HepG2 (cell line): ENCODE results near the gene CD300A. TPM values are rescaled to one million over a fixed set of nuclear protein-coding genes. Genes with fewer than 3 reads are reported as not detected.

Experiments
- EZH2 ChIP-seq: conservative IDR thresholded peaks from 2 replicates; pipeline ENCODE4 v1.6.1; 2012; ENCODE audit warnings: mild to moderate bottlenecking, low read depth, low read length, moderate library complexity
- FOXA1 ChIP-seq, 2 experiments: fragments of 450-650 bp in 1 of 2; sonication (generic) in 1 of 2; formaldehyde crosslinking in 1 of 2; IDR thresholded peaks; 2 replicates each; pipeline versions ENCODE4 v1.4.0 to v1.6.1; 2016 to 2020; ENCODE audit warnings: missing genetic modification reagents in 1 of 2
- HNRNPL ChIP-seq: fragments of 200-400 bp; formaldehyde crosslinking; IDR thresholded peaks from 2 replicates; pipeline ENCODE4 v1.6.1; 2017; ENCODE audit warnings: mild to moderate bottlenecking, low read depth, low read length
- HOXD1 ChIP-seq: sonication (generic); formaldehyde crosslinking; IDR thresholded peaks from 2 replicates; pipeline ENCODE4 v1.5.0; 2020; ENCODE audit warnings: missing genetic modification reagents
- NR2C2 ChIP-seq: sonication (generic); formaldehyde crosslinking; IDR thresholded peaks from 2 replicates; pipeline ENCODE4 v1.4.0; 2020; ENCODE audit warnings: missing genetic modification reagents, mild to moderate bottlenecking, moderate library complexity, borderline replicate concordance
- PHF8 ChIP-seq: sonication (generic); formaldehyde crosslinking; IDR thresholded peaks from 2 replicates; pipeline ENCODE4 v1.5.0; 2020; ENCODE audit warnings: missing genetic modification reagents
- SNAPC4 ChIP-seq: sonication (generic); formaldehyde crosslinking; IDR thresholded peaks from 2 replicates; pipeline ENCODE4 v1.4.0; 2020; ENCODE audit warnings: mild to moderate bottlenecking, missing genetic modification reagents
- SNRNP70 ChIP-seq: fragments of 200-400 bp; formaldehyde crosslinking; IDR thresholded peaks from 2 replicates; pipeline ENCODE4 v1.6.1; 2017; ENCODE audit warnings: mild to moderate bottlenecking, low read depth, low read length, moderate library complexity
- TBX3 ChIP-seq: fragments of 450-650 bp; IDR thresholded peaks from 2 replicates; pipeline ENCODE4 v1.6.1; 2017; ENCODE audit warnings: antibody characterized with exemption, mild to moderate bottlenecking, inconsistent platforms, borderline replicate concordance
- ZBTB34 ChIP-seq: sonication (generic); formaldehyde crosslinking; IDR thresholded peaks from 2 replicates; pipeline ENCODE4 v1.8.0; 2022; ENCODE audit warnings: mild to moderate bottlenecking, missing genetic modification reagents
- ZNF547 ChIP-seq: sonication (generic); formaldehyde crosslinking; IDR thresholded peaks from 2 replicates; pipeline ENCODE4 v1.5.1; 2020; ENCODE audit warnings: mild to moderate bottlenecking, missing genetic modification reagents
- polyA plus RNA-seq, 8 experiments: library from polyadenylated mRNA; depleted of rRNA in 3 of 8; stranded (reverse) in 7 of 8; unstranded in 1 of 8; fragments of >200 nt; fragmentation: Illumina TruSeq in 4 of 8; extraction: Trizol in 4 of 8; gene quantifications; 2 replicates each; pipeline versions ENCODE4 v1.2.1 to v1.2.3, GENCODE V29; 2011 to 2016; ENCODE audit warnings: low read depth in 4 of 8, missing spikeins in 1 of 8, mixed read lengths in 1 of 8; ENCODE audit not compliant: insufficient read depth in 1 of 8
- total RNA-seq, 5 experiments: library from RNA; depleted of rRNA; stranded (reverse); fragments of >200 nt; fragmentation: Illumina TruSeq; extraction: Trizol; gene quantifications; 2 replicates each; pipeline ENCODE4 v1.2.3, GENCODE V29; 2016; ENCODE audit warnings: low read depth in 1 of 5
- TF ChIP-seq, protein P1 (sequence below), 2 experiments: fragments of 450-650 bp in 1 of 2; sonication (generic) in 1 of 2; formaldehyde crosslinking in 1 of 2; IDR thresholded peaks; 2 replicates each; pipeline versions ENCODE4 v1.6.1 to v1.8.0; 2016 to 2022; ENCODE audit warnings: antibody characterized with exemption in 1 of 2, mild to moderate bottlenecking in 1 of 2, missing genetic modification reagents in 1 of 2

CD300A gene
- total and polyA plus RNA-seq, 2 of the 13 experiments (the other 11 are each of a cell fraction or from before 2014, with no cell fraction given): not detected

DNA sequence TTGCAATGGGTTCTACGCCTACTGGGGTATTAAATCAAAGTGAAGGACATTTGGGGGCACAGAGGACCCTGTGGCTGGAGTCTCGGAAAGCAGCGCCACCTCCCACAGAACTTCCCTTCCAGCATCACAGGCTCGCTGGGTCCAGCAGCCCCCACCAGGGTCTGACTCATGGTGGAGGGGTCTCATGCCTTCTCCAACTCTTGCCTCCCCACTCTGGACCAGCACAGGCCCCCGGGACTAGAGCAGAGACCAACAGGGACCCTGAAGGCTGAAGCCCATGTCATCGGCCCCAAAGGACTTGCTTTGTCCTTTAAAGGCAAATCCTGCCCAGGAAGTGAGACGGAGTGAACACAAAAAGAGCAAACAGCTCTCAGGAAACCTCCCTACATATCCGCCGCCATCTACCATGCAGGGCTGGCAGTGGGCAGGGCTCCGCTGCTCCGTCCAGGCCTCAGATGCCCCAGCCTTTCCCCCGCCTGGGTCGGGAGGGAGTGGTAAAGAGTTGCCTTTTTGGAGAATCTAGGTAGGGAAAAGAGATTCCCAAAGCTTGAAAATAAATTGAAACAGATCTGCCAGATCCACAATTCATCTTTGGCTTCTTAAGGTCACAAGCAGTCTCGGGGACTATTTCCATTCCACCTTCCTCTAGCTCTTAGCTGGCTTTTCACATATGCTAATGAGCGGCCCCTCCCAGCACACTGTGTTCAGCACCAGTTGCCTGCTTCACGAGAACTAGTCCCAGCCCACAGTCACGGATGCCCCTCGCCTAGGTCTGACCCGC lies 36.6 kb upstream of the CD300A start (continued):
- TF ChIP-seq SNAPC4 (CRISPR knock-in tag) (peak; percentile 45; the same call in 1 of the 2 replicates), ZBTB34 (no peak), ZNF547 (no peak; the same call in 1 of the 2 replicates), EZH2 (no peak), HNRNPL (0 out of 2 replicates have a peak, but pooled peaks have one; percentile 60), HOXD1 (CRISPR knock-in tag) (no peak), TBX3 (no peak), NR2C2 (no peak; the same call in 1 of the 2 replicates), PHF8 (CRISPR knock-in tag) (0 out of 2 replicates have a peak, but pooled peaks have one; percentile 22), FOXA1 (IDR thresholded peaks at IDR 0.05) (no peak), FOXA1 (CRISPR knock-in tag; IDR thresholded peaks at IDR 0.05) (peak; percentile 25; the same call in 1 of the 2 replicates), SNRNP70 (no peak)
- TF ChIP-seq, protein P1, sequence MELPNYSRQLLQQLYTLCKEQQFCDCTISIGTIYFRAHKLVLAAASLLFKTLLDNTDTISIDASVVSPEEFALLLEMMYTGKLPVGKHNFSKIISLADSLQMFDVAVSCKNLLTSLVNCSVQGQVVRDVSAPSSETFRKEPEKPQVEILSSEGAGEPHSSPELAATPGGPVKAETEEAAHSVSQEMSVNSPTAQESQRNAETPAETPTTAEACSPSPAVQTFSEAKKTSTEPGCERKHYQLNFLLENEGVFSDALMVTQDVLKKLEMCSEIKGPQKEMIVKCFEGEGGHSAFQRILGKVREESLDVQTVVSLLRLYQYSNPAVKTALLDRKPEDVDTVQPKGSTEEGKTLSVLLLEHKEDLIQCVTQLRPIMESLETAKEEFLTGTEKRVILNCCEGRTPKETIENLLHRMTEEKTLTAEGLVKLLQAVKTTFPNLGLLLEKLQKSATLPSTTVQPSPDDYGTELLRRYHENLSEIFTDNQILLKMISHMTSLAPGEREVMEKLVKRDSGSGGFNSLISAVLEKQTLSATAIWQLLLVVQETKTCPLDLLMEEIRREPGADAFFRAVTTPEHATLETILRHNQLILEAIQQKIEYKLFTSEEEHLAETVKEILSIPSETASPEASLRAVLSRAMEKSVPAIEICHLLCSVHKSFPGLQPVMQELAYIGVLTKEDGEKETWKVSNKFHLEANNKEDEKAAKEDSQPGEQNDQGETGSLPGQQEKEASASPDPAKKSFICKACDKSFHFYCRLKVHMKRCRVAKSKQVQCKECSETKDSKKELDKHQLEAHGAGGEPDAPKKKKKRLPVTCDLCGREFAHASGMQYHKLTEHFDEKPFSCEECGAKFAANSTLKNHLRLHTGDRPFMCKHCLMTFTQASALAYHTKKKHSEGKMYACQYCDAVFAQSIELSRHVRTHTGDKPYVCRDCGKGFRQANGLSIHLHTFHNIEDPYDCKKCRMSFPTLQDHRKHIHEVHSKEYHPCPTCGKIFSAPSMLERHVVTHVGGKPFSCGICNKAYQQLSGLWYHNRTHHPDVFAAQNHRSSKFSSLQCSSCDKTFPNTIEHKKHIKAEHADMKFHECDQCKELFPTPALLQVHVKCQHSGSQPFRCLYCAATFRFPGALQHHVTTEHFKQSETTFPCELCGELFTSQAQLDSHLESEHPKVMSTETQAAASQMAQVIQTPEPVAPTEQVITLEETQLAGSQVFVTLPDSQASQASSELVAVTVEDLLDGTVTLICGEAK (IDR thresholded peaks at IDR 0.05): no peak
- TF ChIP-seq, protein P1 (CRISPR knock-in tag; IDR thresholded peaks at IDR 0.05): no peak
